ENCODE results near the gene KRT74.

DNA sequence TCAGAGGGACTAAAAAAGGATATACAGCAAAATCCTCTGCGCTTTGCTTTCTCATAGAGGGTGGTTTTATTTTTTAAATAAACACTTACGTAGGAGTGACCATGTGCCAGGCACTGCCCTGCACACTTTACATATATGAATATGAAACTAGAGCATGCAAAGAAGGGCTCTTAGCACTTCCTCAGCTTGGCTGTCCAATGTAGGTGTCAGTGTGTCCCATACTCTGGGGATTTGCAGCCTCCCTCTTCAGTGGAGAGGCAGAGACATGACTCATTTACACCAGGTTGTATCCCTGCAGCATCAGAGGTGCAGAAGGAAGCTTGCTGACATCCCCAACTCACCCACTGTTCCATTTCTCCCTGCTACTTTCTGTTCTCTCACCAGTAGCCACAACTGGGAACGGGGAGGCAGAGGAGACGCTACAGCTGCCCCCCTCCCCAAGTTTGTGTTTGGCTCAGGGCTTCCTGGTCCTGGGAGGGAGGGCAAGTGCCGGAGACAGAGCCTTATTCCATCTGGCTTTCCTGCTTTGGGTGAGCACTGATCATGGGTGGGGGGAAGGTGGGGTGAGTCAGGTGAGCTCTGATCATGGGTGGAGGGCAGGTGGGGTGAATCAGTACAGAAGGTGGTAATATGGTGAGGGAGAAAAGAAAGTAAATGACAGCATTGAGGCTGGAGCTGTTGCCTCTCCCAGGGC lies 48.6 kb downstream of the KRT74 start:
- TF ChIP-seq, protein P1, sequence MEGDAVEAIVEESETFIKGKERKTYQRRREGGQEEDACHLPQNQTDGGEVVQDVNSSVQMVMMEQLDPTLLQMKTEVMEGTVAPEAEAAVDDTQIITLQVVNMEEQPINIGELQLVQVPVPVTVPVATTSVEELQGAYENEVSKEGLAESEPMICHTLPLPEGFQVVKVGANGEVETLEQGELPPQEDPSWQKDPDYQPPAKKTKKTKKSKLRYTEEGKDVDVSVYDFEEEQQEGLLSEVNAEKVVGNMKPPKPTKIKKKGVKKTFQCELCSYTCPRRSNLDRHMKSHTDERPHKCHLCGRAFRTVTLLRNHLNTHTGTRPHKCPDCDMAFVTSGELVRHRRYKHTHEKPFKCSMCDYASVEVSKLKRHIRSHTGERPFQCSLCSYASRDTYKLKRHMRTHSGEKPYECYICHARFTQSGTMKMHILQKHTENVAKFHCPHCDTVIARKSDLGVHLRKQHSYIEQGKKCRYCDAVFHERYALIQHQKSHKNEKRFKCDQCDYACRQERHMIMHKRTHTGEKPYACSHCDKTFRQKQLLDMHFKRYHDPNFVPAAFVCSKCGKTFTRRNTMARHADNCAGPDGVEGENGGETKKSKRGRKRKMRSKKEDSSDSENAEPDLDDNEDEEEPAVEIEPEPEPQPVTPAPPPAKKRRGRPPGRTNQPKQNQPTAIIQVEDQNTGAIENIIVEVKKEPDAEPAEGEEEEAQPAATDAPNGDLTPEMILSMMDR (IDR thresholded peaks at IDR 0.05), result no peak
- TF ChIP-seq POLR2AphosphoS5 (IDR thresholded peaks at IDR 0.05), result no peak
- no peak for TF ChIP-seq POLR2A (IDR thresholded peaks at IDR 0.05)
- no peak for TF ChIP-seq EP300 (IDR thresholded peaks at IDR 0.05)

All from gastroesophageal sphincter (tissue), 3 donors.